Choroid plexus epithelial cell (primary cell): ENCODE data around the gene CARS1.

Source experiments
- DNase-seq: peaks from one replicate; pipeline ENCODE4 v3.0.0-alpha.2; 2010; ENCODE audit warnings: low read depth
- H3K4me3 ChIP-seq: 2 replicates; pipeline ENCODE4 v1.5.1; 2011; ENCODE audit warnings: low read depth, mild to moderate bottlenecking, control low read depth, low read length, moderate library complexity
- TF ChIP-seq, protein P1 (sequence below): conservative IDR thresholded peaks from 2 replicates; pipeline ENCODE4 v1.5.1; 2011; ENCODE audit warnings: low read depth, mild to moderate bottlenecking, control low read depth, inconsistent platforms, low read length, moderate library complexity

CARS1 gene

DNA sequence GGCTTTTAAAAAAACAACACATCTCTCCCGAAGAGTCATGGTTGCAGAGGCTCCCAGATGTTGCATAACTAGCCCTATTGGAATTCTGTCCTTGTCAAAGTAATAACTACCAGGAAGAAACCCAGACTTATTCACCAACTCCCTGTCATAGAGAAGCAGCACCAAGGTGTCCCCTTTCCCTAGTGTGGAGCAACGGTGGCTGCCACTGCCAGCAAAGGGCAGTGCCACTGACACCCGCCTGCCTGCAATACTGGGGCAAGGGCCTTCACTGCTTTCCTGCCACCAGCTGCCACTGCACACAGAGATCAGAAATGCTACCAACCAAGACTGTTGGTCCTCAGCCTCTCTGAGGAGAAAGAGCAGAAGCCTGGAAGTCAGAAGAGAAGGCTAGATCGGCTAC, 92.4 kb downstream of the CARS1 start:
- H3K4me3 ChIP-seq, result no peak overlapping the region
- TF ChIP-seq, protein P1, sequence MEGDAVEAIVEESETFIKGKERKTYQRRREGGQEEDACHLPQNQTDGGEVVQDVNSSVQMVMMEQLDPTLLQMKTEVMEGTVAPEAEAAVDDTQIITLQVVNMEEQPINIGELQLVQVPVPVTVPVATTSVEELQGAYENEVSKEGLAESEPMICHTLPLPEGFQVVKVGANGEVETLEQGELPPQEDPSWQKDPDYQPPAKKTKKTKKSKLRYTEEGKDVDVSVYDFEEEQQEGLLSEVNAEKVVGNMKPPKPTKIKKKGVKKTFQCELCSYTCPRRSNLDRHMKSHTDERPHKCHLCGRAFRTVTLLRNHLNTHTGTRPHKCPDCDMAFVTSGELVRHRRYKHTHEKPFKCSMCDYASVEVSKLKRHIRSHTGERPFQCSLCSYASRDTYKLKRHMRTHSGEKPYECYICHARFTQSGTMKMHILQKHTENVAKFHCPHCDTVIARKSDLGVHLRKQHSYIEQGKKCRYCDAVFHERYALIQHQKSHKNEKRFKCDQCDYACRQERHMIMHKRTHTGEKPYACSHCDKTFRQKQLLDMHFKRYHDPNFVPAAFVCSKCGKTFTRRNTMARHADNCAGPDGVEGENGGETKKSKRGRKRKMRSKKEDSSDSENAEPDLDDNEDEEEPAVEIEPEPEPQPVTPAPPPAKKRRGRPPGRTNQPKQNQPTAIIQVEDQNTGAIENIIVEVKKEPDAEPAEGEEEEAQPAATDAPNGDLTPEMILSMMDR, result no peak
- no peak for DNase-seq

DNA sequence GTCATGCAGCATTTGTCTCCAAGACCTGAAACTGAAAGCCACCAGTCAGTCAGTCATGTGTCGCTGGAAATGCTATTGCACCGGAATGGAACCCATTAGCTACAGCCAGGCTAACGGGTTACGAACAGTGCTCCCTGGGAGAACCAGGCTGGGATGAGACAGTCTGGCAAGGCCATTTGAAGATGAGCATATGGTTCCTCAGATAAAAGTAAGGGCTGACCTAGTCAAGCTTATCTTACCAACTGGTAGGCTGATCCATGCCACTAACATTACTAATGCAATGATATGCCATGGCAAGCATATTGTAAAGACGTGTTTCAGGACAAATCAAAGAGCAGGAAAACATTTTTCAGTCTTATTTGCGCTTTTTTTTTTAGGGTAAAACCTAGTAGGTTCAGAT, 93.5 kb downstream of the CARS1 start:
- TF ChIP-seq, protein P1, result no peak
- H3K4me3 ChIP-seq, result no peak overlapping the region
- no peak for DNase-seq

DNA sequence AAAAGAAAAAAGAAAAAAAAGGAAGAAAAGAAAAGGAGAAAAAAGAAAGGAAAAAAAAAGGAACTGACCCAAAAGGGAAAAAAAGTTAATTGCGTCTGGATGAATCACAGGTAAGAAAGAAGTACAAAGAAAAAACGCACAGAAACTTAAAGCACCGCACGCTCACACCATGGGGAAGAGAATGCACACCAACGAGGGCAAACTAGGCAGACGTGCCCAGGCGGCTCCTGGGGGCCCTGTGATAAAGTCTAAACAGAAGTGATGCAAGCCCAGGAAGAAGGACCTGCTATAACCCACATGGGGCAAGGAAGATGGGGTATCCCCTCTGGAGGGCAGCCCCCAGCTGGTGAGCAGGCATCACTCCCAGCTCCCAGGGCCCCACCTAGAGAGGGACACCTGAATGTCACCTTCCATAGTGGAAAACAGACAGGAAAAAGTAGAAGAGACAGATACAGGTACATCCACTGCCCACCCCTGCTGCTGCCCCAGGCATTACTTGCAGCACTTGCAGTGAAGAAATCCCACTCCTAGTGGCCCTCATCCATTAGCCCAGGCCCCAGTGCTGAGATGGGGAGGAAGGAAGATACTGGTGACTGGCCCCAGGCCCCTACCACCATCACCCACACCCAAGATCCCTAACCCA, 94.0 kb downstream of the CARS1 start:
- DNase-seq, result no peak
- no peak overlapping the region for H3K4me3 ChIP-seq
- TF ChIP-seq, protein P1, result no peak

DNA sequence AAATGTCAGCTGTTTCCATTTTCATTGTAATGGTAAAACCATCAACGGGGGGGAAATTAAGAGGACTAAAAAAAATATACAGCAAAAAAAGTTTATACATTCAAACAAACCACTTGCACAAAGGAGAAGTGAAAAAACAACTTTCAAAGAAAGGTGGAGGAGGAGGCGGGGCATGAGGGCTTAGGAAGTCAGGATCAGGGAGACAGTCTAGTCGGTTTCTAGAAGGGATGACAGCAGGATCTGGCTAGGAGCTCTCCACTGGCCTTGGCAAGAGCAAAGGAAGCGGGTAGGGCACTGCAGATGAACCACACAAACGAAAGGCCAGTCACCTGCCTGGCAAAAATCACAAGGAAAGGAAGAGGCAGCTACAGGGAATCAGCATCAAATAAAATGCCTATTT, 96.1 kb downstream of the CARS1 start:
- no peak for DNase-seq
- TF ChIP-seq, protein P1, result no peak
- H3K4me3 ChIP-seq, result no peak overlapping the region

DNA sequence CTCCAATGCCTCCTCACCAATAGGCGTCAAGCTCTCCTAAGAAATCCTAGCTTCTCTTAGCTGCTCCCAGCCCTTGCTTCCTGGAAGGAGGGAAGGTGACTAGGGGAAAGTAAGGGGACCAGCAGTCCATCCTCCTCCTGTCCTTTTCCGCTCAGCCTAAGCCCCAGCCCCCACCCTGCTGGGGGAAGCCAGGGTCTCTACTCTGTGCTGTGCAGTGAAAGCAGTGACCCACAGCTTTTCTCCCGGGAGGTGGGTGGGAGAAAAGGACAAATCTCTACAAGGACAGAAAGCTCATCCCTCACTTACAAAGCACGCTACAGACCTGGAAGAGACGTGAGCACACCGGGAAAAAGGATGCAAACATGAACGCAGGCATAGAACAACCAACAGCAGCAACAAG, 97.1 kb downstream of the CARS1 start:
- TF ChIP-seq, protein P1, result no peak
- no peak overlapping the region for H3K4me3 ChIP-seq
- DNase-seq, result no peak

DNA sequence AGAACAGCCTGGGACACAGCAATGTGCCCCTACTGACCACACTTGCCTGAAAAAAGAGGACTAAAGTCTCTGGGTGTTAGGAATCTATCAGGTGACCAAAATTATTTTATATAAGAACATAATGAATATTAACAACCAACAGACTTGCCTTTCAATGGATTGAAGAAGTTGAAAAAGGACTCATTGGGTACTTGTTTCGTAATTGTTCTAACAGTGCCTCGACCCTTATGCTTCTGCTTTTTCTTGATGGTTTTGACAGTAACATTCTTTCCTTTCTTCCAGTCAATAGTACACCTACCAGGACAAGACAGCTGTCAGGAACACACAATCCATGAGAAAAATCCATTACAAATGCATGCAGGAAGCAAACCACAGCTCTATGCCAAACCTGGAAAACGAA, 99.0 kb downstream of the CARS1 start:
- TF ChIP-seq, protein P1, result no peak
- no peak overlapping the region for H3K4me3 ChIP-seq
- no peak for DNase-seq

DNA sequence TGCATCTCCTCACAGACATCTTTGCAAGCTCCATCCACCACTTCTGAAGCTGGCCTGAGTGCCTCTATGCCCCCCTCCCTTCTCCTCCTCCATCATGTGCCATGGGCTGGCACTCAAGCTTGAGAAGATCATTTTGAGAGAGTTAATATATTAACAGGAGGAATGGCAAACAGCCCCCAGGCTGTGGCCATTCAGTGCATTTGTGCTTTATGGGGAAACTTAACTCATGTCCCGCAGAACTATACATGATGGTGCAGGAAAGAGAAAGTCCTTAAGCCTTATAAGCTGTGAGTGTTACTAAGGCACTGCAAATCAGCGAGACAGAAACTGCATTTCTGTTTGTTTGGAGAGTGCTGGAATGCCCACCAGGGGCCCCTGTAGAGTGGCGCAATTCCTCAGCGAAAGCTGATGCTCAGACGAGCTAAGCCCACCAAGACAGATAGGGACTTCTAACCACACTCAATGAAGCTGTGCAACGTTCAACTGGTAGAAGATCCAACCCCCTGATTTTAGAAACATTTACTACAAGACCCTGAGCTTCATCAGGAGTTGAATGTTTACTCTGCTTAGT, 101.2 kb downstream of the CARS1 start:
- H3K4me3 ChIP-seq, result no peak overlapping the region
- TF ChIP-seq, protein P1, result peak; percentile 62
- DNase-seq, result peak; percentile 71
